GM04504 (cell line): Measurements from ENCODE around the gene PTPRG.

Experiments used
- DNase-seq: peaks from one replicate; pipeline ENCODE4 v3.0.0-alpha.2; 2012; ENCODE audit warnings: low read depth

PTPRG gene

GRCh38 chr3:61657689-61658088, 96.3 kb downstream of the PTPRG start:
- no peak for DNase-seq

- DNase-seq: no peak
These were observed 101.5 kb downstream of the PTPRG start for GRCh38 chr3:61662861-61663260.

DNA sequence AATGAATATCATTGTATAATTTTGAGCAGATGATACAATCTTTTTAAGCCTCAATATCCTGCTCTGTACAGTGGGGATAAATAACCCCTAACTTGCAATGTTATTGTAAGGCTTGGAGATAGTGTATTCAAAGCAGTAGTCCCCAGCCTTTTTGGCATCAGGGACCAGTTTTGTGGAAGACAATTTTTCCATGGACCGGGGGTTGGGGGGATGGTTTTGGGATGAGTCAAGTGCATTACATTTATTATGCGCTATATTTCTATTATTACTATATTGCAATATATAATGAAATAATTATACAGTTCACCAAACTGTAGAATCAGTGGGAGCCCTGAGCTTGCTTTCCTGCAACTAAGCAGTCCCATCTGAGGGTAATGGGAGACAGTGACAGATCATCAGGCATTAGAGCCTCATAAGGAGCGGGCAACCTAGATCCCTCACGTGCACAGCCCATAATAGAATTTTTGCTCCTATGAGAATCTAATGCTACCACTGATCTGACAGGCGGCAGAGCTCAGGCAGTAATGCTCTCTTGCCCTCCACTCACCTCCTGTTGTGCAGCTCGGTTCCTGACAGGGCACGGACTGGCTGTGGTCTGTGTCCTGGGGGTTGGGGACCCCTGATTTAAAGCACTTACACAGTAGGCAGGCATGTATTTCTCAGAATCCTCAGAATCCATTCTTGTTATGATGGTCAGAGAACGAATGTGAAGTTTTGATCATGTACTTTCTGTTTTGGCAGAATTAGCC, 102.2 kb downstream of the PTPRG start:
- DNase-seq: no peak

DNA sequence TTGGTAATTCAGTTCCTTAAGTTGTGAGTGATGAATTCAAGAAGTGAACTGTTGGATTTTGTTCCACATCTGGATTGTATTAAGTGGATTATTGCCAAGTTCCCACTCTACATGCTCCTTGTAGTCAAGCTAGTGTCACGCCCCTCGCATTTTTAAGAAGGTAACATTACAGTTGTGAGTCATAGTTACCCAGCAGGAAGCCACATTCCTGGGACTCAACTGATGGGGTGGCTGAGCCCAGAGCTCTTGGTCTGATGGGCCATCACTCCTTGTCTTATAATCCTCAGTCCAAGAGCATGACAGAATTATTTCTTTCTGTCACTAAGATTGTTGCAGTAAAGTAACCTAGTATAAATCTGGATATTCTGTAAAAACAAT, 102.7 kb downstream of the PTPRG start:
- DNase-seq: peak; percentile 97

- DNase-seq: no peak
These were observed 103.8 kb downstream of the PTPRG start for GRCh38 chr3:61665121-61665520.

- no peak for DNase-seq
These were observed 104.6 kb downstream of the PTPRG start for GRCh38 chr3:61665987-61666386.

DNA sequence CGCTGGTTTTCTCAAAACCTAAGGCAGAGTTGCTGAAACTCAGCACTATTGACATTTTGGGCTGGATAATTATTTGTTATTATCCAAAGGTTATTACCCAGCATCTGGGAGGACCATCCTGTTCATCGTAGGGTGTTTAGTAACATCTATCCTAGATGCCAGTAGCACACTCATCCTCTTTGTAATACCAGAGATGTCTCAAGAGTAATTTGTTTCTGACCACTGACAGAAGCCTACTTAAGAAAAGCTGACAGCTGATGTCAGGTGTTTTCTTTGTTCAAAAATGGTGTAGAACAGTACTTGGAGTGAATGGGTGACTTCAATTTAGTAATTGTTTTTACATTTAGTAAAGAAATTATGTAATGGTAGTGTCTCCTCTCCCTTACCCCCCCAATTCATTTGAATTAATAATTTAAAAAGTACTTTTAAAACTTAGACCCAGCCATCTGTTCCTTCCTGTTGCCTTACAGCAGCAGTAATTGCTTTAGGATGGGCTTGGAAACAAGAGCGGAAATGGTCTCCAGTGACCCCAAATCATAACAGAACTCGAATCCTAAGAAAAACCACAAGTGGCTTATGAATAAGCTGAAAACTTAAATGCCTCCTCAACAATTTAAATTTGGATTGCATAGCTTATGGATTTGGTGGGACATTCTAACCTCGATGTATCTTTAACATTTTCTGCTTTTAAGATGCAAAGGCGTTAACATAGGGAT, 105.4 kb downstream of the PTPRG start:
- DNase-seq: no peak

GRCh38 chr3:61667383-61667782, 106.0 kb downstream of the PTPRG start:
- DNase-seq: no peak

GRCh38 chr3:61667814-61668213, 106.4 kb downstream of the PTPRG start:
- DNase-seq: no peak

- no peak for DNase-seq
These were observed 107.0 kb downstream of the PTPRG start for GRCh38 chr3:61668317-61668864.

DNA sequence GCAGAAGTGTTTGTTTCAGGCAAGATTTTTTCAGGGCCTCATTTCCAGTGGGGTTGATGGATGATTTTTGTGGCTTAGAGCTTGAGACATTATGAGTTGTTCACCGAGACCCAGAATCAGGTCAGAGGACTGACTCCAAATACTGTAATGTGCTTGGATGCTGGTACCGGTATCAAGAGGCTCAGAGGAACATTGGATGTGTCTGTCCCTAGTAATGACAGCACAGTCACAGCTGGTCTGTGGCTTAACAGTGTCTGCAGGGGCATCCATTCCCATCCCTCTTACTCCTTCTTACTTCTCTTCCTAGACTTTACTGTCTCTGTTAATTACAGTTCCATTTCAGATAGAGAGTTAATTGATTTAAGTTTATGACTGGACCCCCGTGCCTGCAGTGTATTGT, 107.8 kb downstream of the PTPRG start:
- DNase-seq: no peak

GRCh38 chr3:61669668-61670299, 108.4 kb downstream of the PTPRG start:
- DNase-seq: no peak

- no peak for DNase-seq
These were observed 112.3 kb downstream of the PTPRG start for GRCh38 chr3:61673651-61674050.

DNA sequence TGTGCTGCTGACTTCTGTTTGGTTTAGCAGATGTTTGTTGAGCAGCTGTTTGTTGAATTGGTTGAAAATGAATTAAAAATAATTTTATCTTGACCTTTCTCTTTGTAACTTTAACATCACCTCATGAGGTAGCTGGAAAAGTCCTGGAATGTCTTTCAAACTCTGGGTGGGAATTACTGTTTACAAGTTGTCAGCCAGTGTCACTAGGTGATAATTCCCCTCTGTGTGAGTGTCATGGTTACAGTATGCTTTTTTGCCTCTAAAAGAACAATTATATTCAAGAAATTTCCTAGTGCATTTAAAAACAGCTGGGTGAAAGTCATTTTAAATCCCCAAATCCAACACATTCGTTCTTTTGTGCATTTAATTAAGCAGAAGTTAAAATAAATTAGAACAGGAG, 113.2 kb downstream of the PTPRG start:
- DNase-seq: no peak

- no peak for DNase-seq
These were observed 117.7 kb downstream of the PTPRG start for GRCh38 chr3:61679026-61679425.

- no peak for DNase-seq
These were observed 119.2 kb downstream of the PTPRG start for GRCh38 chr3:61680617-61681016.

GRCh38 chr3:61681636-61682035, 120.3 kb downstream of the PTPRG start:
- no peak for DNase-seq

- peak; percentile 89 for DNase-seq
These were observed 121.5 kb downstream of the PTPRG start for GRCh38 chr3:61682671-61683548.

DNA sequence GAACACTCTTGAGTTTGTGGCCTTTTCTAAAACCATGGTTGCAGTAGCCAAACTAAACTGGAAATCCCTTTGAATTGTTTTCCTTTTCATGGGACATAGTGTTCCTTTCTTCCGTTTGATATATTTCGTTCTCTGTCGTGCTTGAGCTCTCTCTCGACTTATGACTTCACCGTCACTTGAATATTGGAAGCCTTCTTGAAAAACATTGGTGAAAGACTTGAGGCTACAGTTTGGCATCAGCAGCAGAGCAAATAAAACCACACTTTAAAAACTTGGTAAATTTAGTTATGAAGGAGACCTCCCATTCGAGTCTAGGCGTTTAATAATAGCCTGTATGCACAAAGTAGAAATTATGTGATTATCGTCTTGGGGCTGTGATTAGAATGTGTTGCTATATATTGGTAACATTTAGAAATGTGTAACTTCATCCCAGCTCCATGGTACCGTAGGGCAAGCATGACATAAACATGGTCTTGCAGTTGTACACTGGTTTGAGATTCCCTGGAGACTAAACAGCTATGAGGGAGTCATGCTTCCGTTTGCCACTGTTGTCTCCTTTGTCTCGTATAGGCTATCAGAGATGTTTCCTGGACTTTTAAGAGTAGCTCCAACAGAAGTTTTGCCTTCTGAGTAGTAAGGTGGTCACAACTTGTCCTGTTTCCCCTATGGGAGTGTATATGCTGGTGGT, 122.3 kb downstream of the PTPRG start:
- no peak for DNase-seq

DNA sequence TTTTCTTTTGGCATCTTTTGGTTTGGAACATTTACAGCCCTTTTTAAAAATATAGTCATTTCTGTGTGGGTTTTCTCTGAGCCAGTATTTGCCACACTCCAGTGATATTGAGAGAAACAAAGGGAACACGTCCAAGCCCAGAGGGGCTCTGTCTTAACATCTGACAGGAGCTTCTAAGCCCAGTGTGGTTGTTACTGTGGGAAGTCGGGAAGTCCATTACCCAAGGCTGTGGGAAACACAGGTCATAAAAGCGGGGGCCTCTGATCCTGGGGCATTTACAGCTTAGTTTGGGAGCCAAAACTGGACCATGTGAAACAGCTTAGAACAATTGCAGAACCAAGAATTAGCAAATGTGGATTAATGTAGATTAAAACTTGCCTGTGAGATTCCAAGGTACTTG, 123.0 kb downstream of the PTPRG start:
- no peak for DNase-seq

DNA sequence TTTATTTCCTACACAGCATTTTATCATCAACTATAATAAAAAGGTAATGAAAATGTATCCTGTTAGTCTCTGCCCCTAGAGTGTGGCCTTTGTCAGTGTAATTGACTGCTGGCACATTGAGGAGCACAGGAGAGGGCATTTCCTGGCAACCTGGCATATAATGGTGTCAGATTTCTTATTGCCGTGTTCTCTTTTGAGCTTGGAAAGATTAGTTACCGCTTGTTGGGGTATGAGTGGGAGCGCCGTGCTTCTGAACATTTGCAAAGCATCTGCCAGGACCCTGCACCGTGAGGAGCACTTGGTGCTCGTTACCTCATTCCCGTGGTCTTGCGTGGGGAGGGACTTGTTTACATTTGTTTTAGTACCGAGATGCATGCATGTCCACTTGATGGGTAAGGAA, 124.4 kb downstream of the PTPRG start:
- no peak for DNase-seq
